ENCODE measurements around the gene DAGLB.
"Not testable (repeated sequence)": the region's sequence is repeated elsewhere in the genome, so short reads cannot be mapped to it uniquely, and the experiment has no call there.

The DAGLB gene

GRCh38 chr7:6460990-6461584 is 13.3 kb upstream of the DAGLB start:
- no peak for DNase-seq

- DNase-seq: no peak
Measured at GRCh38 chr7:6460303-6460702, 12.5 kb upstream of the DAGLB start.

GRCh38 chr7:6458676-6459075 is 10.9 kb upstream of the DAGLB start:
- DNase-seq: not testable (repeated sequence)

GRCh38 chr7:6453734-6454133 is 6.0 kb upstream of the DAGLB start:
- no peak for DNase-seq

GRCh38 chr7:6451224-6451705 is 3.5 kb upstream of the DAGLB start:
- DNase-seq: no peak

- not testable (repeated sequence) for DNase-seq
Measured at GRCh38 chr7:6450591-6450990, 2.8 kb upstream of the DAGLB start.

- not testable (repeated sequence) for DNase-seq
Measured at GRCh38 chr7:6449884-6450283, 2.1 kb upstream of the DAGLB start.

- DNase-seq: no peak
Measured at GRCh38 chr7:6448943-6449543, 1.3 kb upstream of the DAGLB start.

- DNase-seq: peak; percentile 54
Measured at GRCh38 chr7:6446838-6447580, 745 bp downstream of the DAGLB start.

GRCh38 chr7:6444516-6445269 is 3.1 kb downstream of the DAGLB start:
- DNase-seq: no peak

GRCh38 chr7:6443372-6443941 is 4.3 kb downstream of the DAGLB start:
- DNase-seq: no peak

- no peak for DNase-seq
Measured at GRCh38 chr7:6442114-6442513, 5.6 kb downstream of the DAGLB start.

- no peak for DNase-seq
Measured at GRCh38 chr7:6440381-6440780, 7.4 kb downstream of the DAGLB start.

- DNase-seq: no peak
Measured at GRCh38 chr7:6438427-6438826, 9.3 kb downstream of the DAGLB start.

- DNase-seq: peak; percentile 64
Measured at GRCh38 chr7:6437251-6437650, 10.5 kb downstream of the DAGLB start.

GRCh38 chr7:6436385-6436685 is 11.4 kb downstream of the DAGLB start:
- DNase-seq: peak; percentile 50

- peak; percentile 92 for DNase-seq
Measured at GRCh38 chr7:6435486-6436384, 12.0 kb downstream of the DAGLB start.

GRCh38 chr7:6433784-6434615 is 13.8 kb downstream of the DAGLB start:
- no peak for DNase-seq

GRCh38 chr7:6432781-6433180 is 15.0 kb downstream of the DAGLB start:
- no peak for DNase-seq

GRCh38 chr7:6430974-6431373 is 16.8 kb downstream of the DAGLB start:
- no peak for DNase-seq

- peak; percentile 22 for DNase-seq
Measured at GRCh38 chr7:6430271-6430940, 17.3 kb downstream of the DAGLB start.

Data from activated CD4-positive, alpha-beta T cell treated with anti-CD3 and anti-CD28 coated beads for 48 hours (primary cell).